HepG2 (cell line): Measurements from ENCODE around the gene TAF9B. TPM values are rescaled to one million over a fixed set of nuclear protein-coding genes. Genes with fewer than 3 reads are reported as not detected.
A peak's percentile ranks its signal among the peaks of the same experiment; 100 is the strongest.

Source experiments
- ARHGAP35 ChIP-seq: sonication (generic); formaldehyde crosslinking; IDR thresholded peaks from 2 replicates; pipeline ENCODE4 v1.9.0; 2022; ENCODE audit warnings: mild to moderate bottlenecking, inconsistent platforms, moderate library complexity, missing genetic modification reagents, borderline replicate concordance
- CC2D1A ChIP-seq: sonication (generic); formaldehyde crosslinking; IDR thresholded peaks from 2 replicates; pipeline ENCODE4 v1.8.1; 2023; ENCODE audit warnings: mild to moderate bottlenecking, missing genetic modification reagents
- GABPA ChIP-seq, 2 experiments: IDR thresholded peaks; 2 replicates each; pipeline ENCODE4 v1.6.1; 2011 to 2016; ENCODE audit warnings: low read depth in 2 of 2, low read length in 1 of 2, missing biosample characterization in 1 of 2, missing genetic modification characterization in 1 of 2
- HOXA7 ChIP-seq: sonication (generic); formaldehyde crosslinking; IDR thresholded peaks from 2 replicates; pipeline ENCODE4 v1.8.1; 2022; ENCODE audit warnings: mild to moderate bottlenecking, missing genetic modification reagents, moderate library complexity
- JDP2 ChIP-seq: sonication (generic); formaldehyde crosslinking; IDR thresholded peaks from 2 replicates; pipeline ENCODE4 v1.8.1; 2022; ENCODE audit warnings: missing genetic modification reagents, borderline replicate concordance
- KLF9 ChIP-seq: IDR thresholded peaks from 2 replicates; pipeline ENCODE4 v1.6.1; 2016; ENCODE audit warnings: low read depth
- MBD4 ChIP-seq: IDR thresholded peaks from 2 replicates; pipeline ENCODE4 v1.6.1; 2012; ENCODE audit warnings: low read length, inconsistent platforms, borderline replicate concordance
- MED13 ChIP-seq: sonication (generic); formaldehyde crosslinking; IDR thresholded peaks from 2 replicates; pipeline ENCODE4 v1.5.0; 2020; ENCODE audit warnings: missing genetic modification reagents
- NFYB ChIP-seq: sonication (generic); formaldehyde crosslinking; IDR thresholded peaks from 2 replicates; pipeline ENCODE4 v1.4.0; 2020; ENCODE audit warnings: missing genetic modification reagents
- SAP130 ChIP-seq: IDR thresholded peaks from 2 replicates; pipeline ENCODE4 v1.6.1; 2016; ENCODE audit warnings: low read depth
- TOE1 ChIP-seq: sonication (generic); formaldehyde crosslinking; IDR thresholded peaks from 2 replicates; pipeline ENCODE4 v1.4.0; 2020; ENCODE audit warnings: mild to moderate bottlenecking, missing genetic modification reagents
- YY1 ChIP-seq: IDR thresholded peaks from 2 replicates; pipeline ENCODE4 v1.6.1; 2011; ENCODE audit warnings: low read length, low read depth, moderate library complexity, mild to moderate bottlenecking; ENCODE audit not compliant: insufficient read depth, insufficient replicate concordance
- ZFP36 ChIP-seq: fragments of 150-350 bp; IDR thresholded peaks from 2 replicates; pipeline ENCODE4 v1.6.1; 2018; ENCODE audit warnings: borderline replicate concordance, low read length, low read depth; ENCODE audit not compliant: partially characterized antibody
- ZNF317 ChIP-seq: sonication (generic); formaldehyde crosslinking; IDR thresholded peaks from 2 replicates; pipeline ENCODE4 v1.5.0; 2020; ENCODE audit warnings: mild to moderate bottlenecking, missing genetic modification reagents
- ZNF335 ChIP-seq: sonication (generic); formaldehyde crosslinking; IDR thresholded peaks from 2 replicates; pipeline ENCODE4 v1.4.0; 2020; ENCODE audit warnings: missing genetic modification reagents
- ZNF383 ChIP-seq: sonication (generic); formaldehyde crosslinking; IDR thresholded peaks from 2 replicates; pipeline ENCODE4 v1.4.0; 2020; ENCODE audit warnings: missing genetic modification reagents, mild to moderate bottlenecking, borderline replicate concordance
- ZNF670 ChIP-seq: sonication (generic); formaldehyde crosslinking; IDR thresholded peaks from 2 replicates; pipeline ENCODE4 v1.8.0; 2022; ENCODE audit warnings: mild to moderate bottlenecking, missing genetic modification reagents, borderline replicate concordance
- ZNF703 ChIP-seq: sonication (generic); formaldehyde crosslinking; IDR thresholded peaks from 2 replicates; pipeline ENCODE4 v1.5.1; 2020; ENCODE audit warnings: missing genetic modification reagents, mild to moderate bottlenecking, moderate library complexity, borderline replicate concordance
- ZNF720 ChIP-seq: sonication (generic); formaldehyde crosslinking; IDR thresholded peaks from 2 replicates; pipeline ENCODE4 v1.4.0; 2020; ENCODE audit warnings: missing genetic modification reagents
- ZNF768 ChIP-seq: sonication (generic); formaldehyde crosslinking; IDR thresholded peaks from 2 replicates; pipeline ENCODE4 v1.4.0; 2020; ENCODE audit warnings: missing genetic modification reagents
- ZNF780A ChIP-seq: sonication (generic); formaldehyde crosslinking; IDR thresholded peaks from 2 replicates; pipeline ENCODE4 v1.8.0; 2022; ENCODE audit warnings: mild to moderate bottlenecking, missing genetic modification reagents, moderate library complexity
- polyA plus RNA-seq, 8 experiments: library from polyadenylated mRNA; depleted of rRNA in 3 of 8; stranded (reverse) in 7 of 8; unstranded in 1 of 8; fragments of >200 nt; fragmentation: Illumina TruSeq in 4 of 8; extraction: Trizol in 4 of 8; gene quantifications; 2 replicates each; pipeline versions ENCODE4 v1.2.1 to v1.2.3, GENCODE V29; 2011 to 2016; ENCODE audit warnings: low read depth in 4 of 8, missing spikeins in 1 of 8, mixed read lengths in 1 of 8; ENCODE audit not compliant: insufficient read depth in 1 of 8
- total RNA-seq, 5 experiments: library from RNA; depleted of rRNA; stranded (reverse); fragments of >200 nt; fragmentation: Illumina TruSeq; extraction: Trizol; gene quantifications; 2 replicates each; pipeline ENCODE4 v1.2.3, GENCODE V29; 2016; ENCODE audit warnings: low read depth in 1 of 5
- TF ChIP-seq, protein P1 (sequence below): sonication (generic); formaldehyde crosslinking; IDR thresholded peaks from 2 replicates; pipeline ENCODE4 v1.5.0; 2020; ENCODE audit warnings: missing genetic modification reagents
- TF ChIP-seq, protein P2 (sequence below): sonication (generic); formaldehyde crosslinking; IDR thresholded peaks from 2 replicates; pipeline ENCODE4 v1.8.1; 2023; ENCODE audit warnings: mild to moderate bottlenecking, missing genetic modification reagents
- TF ChIP-seq, protein P3 (sequence below): sonication (generic); formaldehyde crosslinking; IDR thresholded peaks from 2 replicates; pipeline ENCODE4 v1.5.0; 2020; ENCODE audit warnings: missing genetic modification reagents
- TF ChIP-seq, protein P4 (sequence below): sonication (generic); formaldehyde crosslinking; IDR thresholded peaks from 2 replicates; pipeline ENCODE4 v1.5.0; 2020; ENCODE audit warnings: missing genetic modification reagents, mild to moderate bottlenecking, borderline replicate concordance
- TF ChIP-seq, protein P5 (sequence below): sonication (generic); formaldehyde crosslinking; IDR thresholded peaks from 2 replicates; pipeline ENCODE4 v1.5.0; 2020; ENCODE audit warnings: missing genetic modification reagents

Gene TAF9B
- total and polyA plus RNA-seq, 2 of the 13 experiments (the other 11 are each of a cell fraction or from before 2014, with no cell fraction given) = 10.8 to 15.2 TPM

DNA sequence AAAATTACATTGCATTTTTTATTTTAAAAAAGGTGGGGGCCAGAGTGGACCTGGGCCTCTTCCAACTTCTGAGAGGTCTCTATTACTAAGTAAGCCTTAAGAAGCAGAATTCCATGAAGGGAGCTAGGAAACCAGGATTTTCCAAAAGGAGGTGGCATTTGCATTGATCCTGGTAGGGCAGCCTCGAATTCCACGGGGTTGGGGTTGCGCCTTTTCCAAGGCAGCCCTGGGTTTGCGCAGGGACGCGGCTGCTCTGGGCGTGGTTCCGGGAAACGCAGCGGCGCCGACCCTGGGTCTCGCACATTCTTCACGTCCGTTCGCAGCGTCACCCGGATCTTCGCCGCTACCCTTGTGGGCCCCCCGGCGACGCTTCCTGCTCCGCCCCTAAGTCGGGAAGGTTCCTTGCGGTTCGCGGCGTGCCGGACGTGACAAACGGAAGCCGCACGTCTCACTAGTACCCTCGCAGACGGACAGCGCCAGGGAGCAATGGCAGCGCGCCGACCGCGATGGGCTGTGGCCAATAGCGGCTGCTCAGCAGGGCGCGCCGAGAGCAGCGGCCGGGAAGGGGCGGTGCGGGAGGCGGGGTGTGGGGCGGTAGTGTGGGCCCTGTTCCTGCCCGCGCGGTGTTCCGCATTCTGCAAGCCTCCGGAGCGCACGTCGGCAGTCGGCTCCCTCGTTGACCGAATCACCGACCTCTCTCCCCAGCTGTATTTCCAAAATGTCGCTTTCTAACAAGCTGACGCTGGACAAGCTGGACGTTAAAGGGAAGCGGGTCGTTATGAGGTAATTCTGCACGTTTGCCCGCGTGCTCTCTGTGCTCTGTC lies 35.6 kb downstream of the TAF9B start, which contains the start of gene PGK1 (continued):
- TF ChIP-seq ZNF703 (CRISPR knock-in tag) (no peak), ZNF317 (no peak), MBD4 (no peak), ZNF383 (CRISPR knock-in tag) (no peak), GABPA (IDR thresholded peaks at IDR 0.05; ENCODE audit: low read depth, low read length) (peak; percentile 76), GABPA (CRISPR knock-in tag; IDR thresholded peaks at IDR 0.05; ENCODE audit: low read depth) (peak; percentile 91), YY1 (peak; percentile 11), ZNF768 (CRISPR knock-in tag) (no peak), JDP2 (CRISPR knock-in tag) (no peak), ZNF720 (no peak), SAP130 (peak; percentile 75), ARHGAP35 (CRISPR knock-in tag) (no peak), TOE1 (CRISPR knock-in tag) (no peak), CC2D1A (CRISPR knock-in tag) (no peak), ZNF670 (CRISPR knock-in tag) (peak; percentile 74; the same call in 1 of the 2 replicates), NFYB (CRISPR knock-in tag) (peak; percentile 91), HOXA7 (CRISPR knock-in tag) (no peak), MED13 (CRISPR knock-in tag) (no peak), ZNF780A (CRISPR knock-in tag) (no peak), KLF9 (CRISPR knock-in tag) (no peak), ZFP36 (no peak), ZNF335 (CRISPR knock-in tag) (peak; percentile 41; the same call in 1 of the 2 replicates)
- TF ChIP-seq, protein P1, sequence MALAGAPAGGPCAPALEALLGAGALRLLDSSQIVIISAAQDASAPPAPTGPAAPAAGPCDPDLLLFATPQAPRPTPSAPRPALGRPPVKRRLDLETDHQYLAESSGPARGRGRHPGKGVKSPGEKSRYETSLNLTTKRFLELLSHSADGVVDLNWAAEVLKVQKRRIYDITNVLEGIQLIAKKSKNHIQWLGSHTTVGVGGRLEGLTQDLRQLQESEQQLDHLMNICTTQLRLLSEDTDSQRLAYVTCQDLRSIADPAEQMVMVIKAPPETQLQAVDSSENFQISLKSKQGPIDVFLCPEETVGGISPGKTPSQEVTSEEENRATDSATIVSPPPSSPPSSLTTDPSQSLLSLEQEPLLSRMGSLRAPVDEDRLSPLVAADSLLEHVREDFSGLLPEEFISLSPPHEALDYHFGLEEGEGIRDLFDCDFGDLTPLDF (CRISPR knock-in tag) = peak; percentile 79
- TF ChIP-seq, protein P2, sequence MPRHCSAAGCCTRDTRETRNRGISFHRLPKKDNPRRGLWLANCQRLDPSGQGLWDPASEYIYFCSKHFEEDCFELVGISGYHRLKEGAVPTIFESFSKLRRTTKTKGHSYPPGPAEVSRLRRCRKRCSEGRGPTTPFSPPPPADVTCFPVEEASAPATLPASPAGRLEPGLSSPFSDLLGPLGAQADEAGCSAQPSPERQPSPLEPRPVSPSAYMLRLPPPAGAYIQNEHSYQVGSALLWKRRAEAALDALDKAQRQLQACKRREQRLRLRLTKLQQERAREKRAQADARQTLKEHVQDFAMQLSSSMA = no peak
- TF ChIP-seq, protein P3, sequence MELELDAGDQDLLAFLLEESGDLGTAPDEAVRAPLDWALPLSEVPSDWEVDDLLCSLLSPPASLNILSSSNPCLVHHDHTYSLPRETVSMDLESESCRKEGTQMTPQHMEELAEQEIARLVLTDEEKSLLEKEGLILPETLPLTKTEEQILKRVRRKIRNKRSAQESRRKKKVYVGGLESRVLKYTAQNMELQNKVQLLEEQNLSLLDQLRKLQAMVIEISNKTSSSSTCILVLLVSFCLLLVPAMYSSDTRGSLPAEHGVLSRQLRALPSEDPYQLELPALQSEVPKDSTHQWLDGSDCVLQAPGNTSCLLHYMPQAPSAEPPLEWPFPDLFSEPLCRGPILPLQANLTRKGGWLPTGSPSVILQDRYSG = no peak
- TF ChIP-seq, protein P4, sequence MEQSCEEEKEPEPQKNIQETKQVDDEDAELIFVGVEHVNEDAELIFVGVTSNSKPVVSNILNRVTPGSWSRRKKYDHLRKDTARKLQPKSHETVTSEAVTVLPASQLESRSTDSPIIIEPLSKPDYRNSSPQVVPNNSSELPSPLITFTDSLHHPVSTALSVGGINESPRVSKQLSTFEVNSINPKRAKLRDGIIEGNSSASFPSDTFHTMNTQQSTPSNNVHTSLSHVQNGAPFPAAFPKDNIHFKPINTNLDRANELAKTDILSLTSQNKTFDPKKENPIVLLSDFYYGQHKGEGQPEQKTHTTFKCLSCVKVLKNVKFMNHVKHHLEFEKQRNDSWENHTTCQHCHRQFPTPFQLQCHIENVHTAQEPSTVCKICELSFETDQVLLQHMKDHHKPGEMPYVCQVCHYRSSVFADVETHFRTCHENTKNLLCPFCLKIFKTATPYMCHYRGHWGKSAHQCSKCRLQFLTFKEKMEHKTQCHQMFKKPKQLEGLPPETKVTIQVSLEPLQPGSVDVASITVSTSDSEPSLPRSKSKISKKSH (CRISPR knock-in tag) = peak; percentile 66; the same call in 1 of the 2 replicates
- TF ChIP-seq, protein P5, sequence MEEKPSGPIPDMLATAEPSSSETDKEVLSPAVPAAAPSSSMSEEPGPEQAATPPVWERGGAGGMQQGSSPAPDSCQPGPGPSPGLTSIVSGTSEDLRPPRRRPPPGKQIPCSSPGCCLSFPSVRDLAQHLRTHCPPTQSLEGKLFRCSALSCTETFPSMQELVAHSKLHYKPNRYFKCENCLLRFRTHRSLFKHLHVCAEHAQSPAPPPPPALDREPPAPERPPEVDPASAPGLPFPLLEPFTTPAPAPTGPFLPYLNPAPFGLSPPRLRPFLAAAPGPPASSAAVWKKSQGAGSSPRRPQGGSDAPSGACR (CRISPR knock-in tag) = no peak; the same call in 1 of the 2 replicates
